ENCODE data around the gene SLC6A9. TPM values are rescaled to one million over a fixed set of nuclear protein-coding genes. Genes with fewer than 3 reads are reported as not detected.
A peak's percentile ranks its signal among the peaks of the same experiment; 100 is the strongest.

SLC6A9 gene
- total RNA-seq, 1 donor = 11.7 TPM

GRCh38 chr1:44043176-44044070 is 12.2 kb upstream of the SLC6A9 start:
- no peak for TF ChIP-seq CTCF (IDR thresholded peaks at IDR 0.05; ENCODE audit: insufficient read depth, low read depth, low read length)
- H3K4me3 ChIP-seq (ENCODE audit: low read depth, low read length) = no peak overlapping the region
- no peak for DNase-seq (ENCODE audit: low read depth)

- no peak overlapping the region for H3K4me3 ChIP-seq (ENCODE audit: low read depth, low read length)
- no peak for TF ChIP-seq CTCF (IDR thresholded peaks at IDR 0.05; ENCODE audit: insufficient read depth, low read depth, low read length)
- peak; percentile 23 for DNase-seq (ENCODE audit: low read depth)
These were observed 9.6 kb upstream of the SLC6A9 start for GRCh38 chr1:44040846-44041245.

- H3K4me3 ChIP-seq (ENCODE audit: low read depth, low read length) = no peak overlapping the region
- DNase-seq (ENCODE audit: low read depth) = no peak
These were observed 9.2 kb upstream of the SLC6A9 start for GRCh38 chr1:44040418-44040817.

GRCh38 chr1:44038876-44039657 is 7.8 kb upstream of the SLC6A9 start:
- TF ChIP-seq CTCF (IDR thresholded peaks at IDR 0.05; ENCODE audit: insufficient read depth, low read depth, low read length) = no peak
- H3K4me3 ChIP-seq (ENCODE audit: low read depth, low read length) = no peak overlapping the region
- no peak for DNase-seq (ENCODE audit: low read depth)

More at GRCh38 chr1:44040418-44040817, 9.2 kb upstream of the SLC6A9 start:
- TF ChIP-seq CTCF (IDR thresholded peaks at IDR 0.05; ENCODE audit: insufficient read depth, low read depth, low read length) = no peak

- DNase-seq (ENCODE audit: low read depth) = no peak
- TF ChIP-seq CTCF (IDR thresholded peaks at IDR 0.05; ENCODE audit: insufficient read depth, low read depth, low read length) = no peak
- no peak overlapping the region for H3K4me3 ChIP-seq (ENCODE audit: low read depth, low read length)
These were observed 5.9 kb upstream of the SLC6A9 start for GRCh38 chr1:44037154-44037553.

GRCh38 chr1:44036409-44037139 is 5.3 kb upstream of the SLC6A9 start:
- H3K4me3 ChIP-seq (ENCODE audit: low read depth, low read length) = no peak overlapping the region
- peak; percentile 66 for DNase-seq (ENCODE audit: low read depth)
- peak; percentile 76 for TF ChIP-seq CTCF (IDR thresholded peaks at IDR 0.05; ENCODE audit: insufficient read depth, low read depth, low read length)
